Stimulated activated CD8-positive, alpha-beta memory T cell treated with anti-CD3 and anti-CD28 coated beads, Interleukin-12 subunit alpha, Interleukin-12 subunit beta, amount 100 ng/mL, for 1 hour (primary cell): ENCODE results near the gene DRC3.
"Not testable (repeated sequence)": the region's sequence is repeated elsewhere in the genome, so short reads cannot be mapped to it uniquely, and the experiment has no call there.

ENCODE experiments used
- DNase-seq: peaks from one replicate; pipeline ENCODE4 v3.0.0-alpha.2; 2020; ENCODE audit warnings: low read depth

The DRC3 gene

DNA sequence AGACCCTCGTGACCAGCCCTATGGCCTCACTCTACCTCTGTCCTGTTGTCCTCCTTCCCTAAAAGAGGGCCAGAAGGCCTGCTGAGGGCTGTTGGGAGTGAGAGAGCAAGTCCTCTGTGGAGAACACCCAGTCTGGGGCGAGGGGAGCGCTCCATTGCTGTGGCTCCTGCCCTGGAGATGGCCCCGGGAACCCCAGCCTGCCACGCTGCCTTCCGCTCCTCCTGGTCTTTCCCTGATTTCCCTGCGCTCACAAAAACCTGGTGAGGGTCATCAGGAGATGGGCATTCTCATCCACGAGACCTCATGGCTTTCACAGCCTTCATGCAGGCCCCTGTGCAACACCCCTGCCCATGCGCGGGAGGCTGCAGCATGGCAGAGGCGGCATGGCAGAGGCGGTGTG, 21.2 kb downstream of the DRC3 start:
- DNase-seq: no peak

DNA sequence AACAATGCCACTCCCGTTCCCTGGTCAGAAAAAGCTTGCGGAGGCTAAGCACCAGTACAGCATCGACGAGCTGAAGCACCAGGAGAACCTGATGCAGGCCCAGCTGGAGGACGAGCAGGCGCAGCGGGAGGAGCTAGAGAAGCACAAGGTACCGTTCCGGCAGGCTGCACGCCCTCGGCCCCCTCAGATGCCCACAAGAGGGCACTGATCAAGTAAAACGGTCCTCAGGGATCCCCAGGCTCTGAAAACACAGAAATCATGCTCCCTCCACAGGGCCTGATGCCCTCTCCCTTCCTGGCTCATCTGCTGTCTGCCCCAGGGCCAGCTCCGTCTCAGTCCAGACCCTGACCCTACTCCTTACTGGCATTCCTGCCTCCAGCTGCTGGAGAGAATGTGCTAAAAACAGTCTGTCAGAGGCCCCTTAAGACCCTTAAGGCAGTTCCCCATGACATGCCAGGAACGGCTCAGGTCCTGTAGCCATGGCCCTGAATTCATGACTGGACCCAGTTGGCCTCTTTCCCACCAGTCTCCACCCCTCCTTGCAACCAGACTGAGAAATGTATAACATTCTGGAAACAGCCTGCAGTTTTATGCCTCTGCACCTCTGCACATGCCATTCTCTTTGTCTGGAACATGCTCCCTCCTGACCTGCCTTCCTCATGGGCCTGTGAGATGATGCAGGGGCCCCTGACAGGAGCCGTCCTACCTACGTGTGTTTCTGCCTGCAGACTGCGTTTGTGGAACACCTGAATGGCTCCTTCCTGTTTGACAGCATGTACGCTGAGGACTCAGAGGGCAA, 21.8 kb downstream of the DRC3 start:
- no peak for DNase-seq

DNA sequence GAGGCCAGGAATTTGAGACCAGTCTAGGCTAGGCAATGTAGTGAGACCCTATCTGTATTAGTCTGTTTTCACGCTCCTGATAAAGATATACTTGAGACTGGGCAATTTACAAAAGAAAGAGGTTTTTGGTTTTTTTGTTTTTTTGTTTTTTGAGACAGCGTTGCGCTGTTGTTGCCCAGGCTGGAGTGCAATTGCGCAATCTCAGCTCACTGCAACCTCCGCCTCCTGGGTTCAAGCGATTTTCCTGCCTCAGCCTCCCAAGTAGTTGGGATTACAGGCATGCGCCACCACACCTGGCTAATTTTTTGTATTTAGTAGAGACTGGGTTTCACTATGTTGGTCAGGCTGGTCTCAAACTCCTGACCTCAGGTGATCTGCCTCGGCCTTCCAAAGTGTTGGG, 23.2 kb downstream of the DRC3 start:
- not testable (repeated sequence) for DNase-seq

DNA sequence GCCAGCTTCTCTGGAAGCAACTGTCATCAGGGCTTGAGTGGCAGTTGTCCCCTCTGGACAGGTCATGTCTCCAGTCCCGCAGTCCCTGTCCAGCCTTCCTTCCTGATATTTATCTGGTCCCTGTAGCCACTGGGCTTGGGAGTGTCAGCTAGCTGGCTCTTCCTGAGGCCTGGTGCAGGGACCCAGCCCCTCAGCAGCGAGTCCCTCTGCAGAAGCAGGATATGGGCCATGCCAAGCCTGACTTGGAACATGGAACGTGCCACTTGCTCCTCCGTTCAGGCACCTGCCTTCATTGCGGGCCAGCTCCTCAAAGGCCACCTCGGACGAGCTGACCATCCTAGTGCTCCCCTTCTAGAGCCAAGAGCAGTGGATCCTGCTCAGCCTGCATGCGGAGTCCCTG, 26.3 kb downstream of the DRC3 start:
- no peak for DNase-seq

DNA sequence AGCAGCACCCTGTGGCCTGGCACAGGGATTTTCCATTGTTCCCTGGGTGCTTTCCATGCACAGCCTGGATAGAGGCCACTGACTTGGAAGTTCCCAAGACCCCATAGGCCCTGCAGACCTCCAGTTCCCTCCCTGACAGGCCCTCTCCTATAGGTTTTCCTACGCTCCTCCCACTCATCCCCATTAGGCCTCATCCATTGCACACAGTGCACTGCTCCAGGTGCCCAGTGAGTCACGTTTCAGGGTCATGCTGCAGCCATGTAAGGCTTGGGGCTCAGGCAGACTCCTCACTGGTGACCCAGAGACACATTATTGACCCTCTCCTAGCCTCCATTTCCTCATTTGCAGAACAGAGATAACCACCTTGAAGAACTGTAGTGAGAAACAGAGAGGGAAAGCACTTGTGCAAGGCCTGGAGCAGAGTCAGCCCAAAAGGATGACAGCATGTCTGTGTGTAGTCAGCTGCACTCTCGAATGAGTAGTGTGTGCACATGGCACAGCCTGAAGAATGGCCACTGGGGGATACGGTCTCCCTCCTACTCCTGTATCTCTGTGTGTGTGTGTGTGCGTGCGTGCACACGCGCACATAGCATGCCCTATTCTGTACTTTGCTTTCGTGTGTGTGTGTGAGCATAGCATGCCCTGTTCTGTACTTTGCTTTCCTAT, 26.8 kb downstream of the DRC3 start:
- no peak for DNase-seq

DNA sequence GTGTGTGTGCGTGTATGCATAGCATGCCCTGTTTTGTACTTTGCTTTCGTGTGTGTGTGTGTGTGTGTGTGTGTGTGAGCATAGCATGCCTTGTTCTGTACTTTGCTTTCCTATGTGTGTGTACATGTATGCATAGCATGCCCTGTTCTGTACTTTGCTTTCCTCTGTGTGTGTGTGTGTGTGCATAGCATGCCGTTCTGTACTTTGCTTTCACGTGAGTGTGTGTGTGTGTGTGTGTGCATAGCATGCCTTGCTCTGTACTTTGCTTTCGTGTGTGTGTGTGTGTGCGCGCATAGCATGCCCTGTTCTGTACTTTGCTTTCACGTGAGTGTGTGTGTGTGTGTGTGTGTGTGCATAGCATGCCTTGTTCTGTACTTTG, 27.4 kb downstream of the DRC3 start:
- DNase-seq: no peak

DNA sequence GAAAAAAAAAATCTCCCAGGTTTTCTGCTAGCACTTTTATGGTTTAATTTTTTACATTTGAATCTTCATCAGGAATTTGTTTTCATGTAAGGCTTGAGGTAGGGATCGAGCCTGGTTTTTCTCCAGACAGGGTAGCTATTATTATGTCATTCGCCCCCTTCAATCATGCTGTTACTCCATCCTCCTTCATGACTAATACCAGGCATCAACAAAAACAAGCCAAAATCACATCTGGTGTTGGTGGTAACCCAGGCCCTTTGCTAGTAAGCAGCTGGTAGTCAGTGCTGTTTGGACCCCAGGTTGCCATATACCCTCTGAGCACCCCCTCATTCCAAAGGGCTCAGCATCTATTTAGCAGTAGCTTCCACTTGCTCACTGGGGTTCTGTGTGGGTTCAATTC, 29.5 kb downstream of the DRC3 start:
- no peak for DNase-seq

DNA sequence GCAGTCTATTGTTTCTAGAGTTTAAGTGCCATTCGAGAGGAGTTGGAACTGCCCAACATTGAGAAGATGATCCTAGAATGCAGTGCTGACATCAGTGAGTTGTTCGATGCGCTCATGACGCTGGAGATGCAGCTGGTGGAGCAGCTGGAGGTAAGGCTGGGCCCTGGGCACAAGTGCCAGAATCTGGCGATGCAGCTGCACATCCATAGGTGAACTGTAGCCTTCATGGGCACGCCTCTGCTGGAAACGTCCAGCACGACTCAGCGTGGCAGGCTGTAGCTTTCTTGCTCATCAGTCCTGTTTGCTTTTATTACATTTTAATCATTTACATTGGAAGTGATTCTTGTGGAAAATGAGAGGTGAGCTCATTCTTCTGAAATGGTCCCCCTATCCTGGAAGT, 31.7 kb downstream of the DRC3 start:
- DNase-seq: no peak

DNA sequence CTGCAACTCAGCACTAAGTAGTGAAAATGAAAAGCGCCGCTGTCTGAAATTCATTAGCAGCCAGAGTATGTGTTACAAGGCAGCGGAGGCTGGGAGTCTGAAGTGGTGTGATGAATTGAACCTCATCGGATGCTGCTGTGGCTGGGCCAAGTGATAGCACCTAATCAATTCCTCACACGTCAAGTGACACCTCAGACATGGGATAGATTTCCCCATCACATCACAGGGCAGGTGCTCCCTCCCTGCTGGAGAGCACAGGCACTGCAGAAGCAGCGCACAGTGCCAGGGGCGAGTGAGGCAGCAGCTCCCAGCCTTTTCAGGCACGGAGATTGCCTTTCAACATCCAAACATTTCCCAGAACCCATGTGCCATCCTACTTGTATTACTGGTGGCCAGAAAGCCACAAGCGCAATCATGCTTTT, 32.2 kb downstream of the DRC3 start:
- DNase-seq: no peak

DNA sequence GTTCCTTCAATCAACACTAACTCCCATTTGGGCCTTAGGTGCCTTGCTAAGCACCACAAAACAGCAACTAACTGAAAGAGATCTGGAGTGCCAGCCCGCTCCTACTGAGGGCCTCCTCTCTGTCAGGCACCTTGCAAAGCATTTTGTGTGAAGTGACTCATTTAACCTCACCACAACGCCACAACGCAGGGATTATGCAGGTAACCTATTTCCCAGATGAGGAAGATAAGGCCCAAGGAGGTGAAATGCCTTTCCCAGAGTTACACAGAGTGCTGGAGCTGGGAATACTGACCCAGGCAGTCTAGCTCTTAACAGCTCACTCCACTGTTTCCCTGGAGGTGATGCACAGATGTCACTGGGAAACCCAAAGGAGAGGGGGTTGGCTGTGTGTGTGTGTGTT, 32.8 kb downstream of the DRC3 start:
- no peak for DNase-seq

DNA sequence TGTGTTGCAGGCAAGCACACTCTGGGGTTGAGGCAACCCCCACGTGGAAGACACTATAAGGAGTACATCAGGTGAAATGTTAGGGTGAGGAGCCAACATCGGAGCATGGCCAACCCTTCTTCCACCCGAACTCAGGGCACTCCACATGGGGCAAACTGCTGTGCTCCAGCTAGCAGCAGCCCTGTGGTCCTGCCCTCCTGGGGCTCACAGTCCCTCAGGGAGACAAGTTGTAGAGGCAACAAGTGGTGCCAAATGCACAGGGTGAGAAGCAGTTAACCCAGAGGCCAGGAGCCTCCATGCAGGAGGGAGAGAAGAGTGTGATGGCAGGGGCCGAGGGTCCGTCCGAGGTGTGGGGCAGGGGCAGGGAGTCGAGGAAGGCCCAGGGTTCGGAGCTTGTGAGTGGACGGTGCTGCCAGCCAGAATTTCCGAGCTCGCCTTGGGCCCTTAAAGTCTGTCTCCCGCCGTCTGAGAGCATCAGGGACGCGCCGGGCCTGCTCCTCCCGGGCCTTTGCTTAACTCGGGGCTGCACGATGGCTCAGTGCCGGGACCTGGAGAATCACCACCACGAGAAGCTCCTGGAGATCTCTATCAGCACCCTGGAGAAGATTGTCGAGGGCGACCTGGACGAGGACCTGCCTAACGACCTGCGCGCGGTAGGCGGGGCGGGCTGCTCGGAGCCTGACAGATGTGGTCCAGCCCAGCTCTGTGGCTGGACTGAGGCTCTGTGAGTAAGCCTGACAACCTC, 34.0 kb downstream of the DRC3 start:
- DNase-seq: no peak

DNA sequence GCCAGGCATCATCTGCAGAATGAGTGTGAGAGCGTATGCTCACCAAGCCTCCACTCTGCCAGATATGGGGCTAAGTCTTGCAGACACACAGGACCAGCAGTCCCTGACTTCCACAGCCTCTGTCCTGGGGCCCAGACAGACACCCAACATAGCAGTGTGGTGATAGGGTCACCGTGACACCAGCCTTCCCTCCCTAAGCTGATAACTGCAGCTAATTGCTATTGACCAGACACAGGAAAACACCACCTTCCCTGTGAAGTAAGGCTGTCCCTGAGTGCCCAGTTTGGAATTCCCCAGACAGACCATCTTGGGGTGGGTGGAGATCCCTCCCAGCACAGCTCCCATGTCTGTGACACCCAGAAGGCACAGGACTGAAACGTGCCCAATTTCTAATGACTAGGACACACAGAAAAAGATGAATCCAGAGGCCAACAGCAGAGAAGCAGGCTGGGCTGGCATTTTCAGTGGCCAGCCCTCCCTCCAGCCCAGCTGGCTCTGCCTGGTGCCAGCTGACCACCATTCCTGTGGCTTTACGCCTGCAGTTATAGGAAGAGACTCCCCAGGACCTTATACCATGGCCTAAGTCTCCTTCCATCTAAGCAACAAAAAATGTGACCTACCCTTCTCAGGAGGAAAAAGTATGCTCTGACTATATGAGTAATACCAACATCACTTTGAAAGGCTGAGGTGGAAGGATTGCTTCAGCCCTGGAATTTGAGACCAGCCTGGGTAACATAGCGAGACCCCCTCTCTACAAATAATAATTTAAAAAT, 36.0 kb downstream of the DRC3 start:
- DNase-seq: no peak

DNA sequence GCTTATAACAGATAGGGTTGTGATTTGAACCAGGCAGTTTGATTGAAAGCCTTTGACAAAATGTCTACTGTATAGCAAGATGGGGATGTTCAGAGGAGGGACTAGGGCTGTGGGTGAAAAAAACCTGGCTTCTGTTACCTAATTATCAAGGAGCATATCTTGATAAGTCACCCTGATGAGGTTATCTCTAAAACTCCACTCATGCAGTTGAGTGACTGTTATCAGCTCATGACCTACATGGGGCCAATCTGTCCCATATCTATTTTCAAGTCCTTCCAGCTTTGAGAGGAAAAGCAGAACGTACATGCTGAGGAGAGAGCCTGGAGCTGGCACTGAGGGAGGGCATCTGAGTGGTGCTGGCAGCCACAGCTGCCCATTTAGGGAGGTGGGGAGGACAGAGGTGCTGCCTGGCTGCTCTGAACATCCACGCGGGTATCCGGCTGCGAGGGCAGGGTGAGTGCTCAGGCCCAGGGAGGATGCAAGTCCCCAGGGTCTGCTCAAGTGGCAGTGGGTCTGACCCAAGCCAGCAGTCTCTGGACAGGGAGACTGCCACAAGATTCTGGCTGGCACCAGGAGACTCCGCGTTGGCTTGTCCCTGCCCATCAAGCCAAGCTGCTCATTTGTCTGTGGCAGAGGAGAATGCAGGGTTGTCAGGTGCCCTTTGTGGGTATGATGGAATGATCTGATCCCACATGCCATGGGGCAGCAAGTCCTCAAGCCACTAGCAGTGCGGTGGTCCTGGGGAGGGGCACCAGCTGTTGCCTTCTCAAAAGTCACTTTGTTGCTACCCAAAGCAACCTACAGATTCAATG, 37.2 kb downstream of the DRC3 start:
- no peak for DNase-seq

DNA sequence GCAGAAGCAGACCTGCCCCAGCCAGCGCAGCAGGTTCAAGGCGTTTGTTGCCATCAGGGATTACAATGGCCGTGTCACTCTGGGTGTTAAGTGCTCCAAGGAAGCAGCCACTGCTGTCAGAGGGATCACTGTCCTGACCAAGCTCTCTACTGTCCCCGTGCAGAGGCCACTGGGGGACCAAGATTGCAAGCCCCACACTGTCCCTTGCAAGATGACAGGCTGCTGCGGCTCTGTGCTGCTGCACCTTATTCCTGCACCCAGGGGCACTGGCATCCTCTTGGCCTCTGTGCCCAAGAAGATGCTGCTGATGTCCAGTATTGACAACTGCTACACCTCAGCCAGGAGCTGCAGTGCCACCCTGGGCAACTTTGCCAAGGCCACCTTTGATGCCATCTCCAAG, 38.6 kb downstream of the DRC3 start:
- no peak for DNase-seq

DNA sequence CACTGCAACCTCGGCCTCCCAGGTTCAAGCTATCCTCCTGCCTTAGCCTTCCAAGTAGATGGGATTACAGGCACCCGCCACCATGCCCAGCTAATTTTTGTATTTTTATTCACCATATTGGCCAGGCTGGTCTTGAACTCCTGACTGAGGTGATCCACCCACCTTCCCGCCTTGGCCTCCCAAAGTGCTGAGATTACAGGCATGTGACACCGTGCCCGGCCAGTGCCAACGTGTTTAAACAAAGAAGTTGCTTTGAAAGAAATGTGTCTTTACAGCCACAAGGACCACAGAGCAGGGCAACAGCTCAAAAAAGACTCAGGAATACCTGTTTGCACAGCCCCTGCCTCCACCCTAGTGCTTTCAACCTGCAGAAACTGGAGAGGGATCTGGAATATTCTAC, 41.3 kb downstream of the DRC3 start:
- no peak for DNase-seq

DNA sequence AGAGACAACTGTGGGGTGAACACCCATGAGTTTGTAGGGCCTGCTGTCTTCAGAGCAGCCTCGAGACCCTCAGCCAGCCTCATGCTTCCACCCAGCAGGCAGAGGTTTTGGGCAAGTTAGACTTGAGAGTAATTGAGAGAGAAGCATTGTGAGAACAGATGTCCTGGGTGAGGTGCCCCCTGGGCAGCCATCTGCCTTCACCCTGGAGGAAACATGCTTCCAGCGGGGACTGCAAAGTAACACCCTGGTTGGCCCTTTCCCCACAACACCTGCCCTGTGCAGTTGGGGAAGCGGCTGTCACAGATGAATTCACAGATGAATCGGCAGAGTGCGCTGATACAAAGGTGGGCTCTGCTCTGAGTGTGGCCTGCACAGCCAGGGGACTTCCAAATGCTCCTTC, 42.9 kb downstream of the DRC3 start:
- DNase-seq: no peak

DNA sequence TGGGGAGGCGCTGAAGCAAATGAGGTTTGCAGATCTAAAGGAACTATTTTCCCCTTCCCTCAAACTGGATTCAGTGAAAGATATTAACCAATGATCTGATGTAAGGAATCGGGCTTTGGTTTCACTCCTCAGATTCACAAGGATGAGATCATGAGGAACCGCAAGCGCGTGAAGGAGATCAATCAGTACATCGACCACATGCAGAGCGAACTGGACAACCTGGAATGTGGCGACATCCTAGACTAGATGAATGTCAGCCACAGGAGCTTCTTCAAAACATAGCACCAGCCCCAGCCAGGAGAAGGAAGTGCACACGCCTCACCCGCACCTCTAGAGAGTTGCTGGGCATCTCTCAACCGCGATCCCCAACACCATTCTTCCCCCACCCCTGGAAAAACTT, 43.8 kb downstream of the DRC3 start:
- no peak for DNase-seq

DNA sequence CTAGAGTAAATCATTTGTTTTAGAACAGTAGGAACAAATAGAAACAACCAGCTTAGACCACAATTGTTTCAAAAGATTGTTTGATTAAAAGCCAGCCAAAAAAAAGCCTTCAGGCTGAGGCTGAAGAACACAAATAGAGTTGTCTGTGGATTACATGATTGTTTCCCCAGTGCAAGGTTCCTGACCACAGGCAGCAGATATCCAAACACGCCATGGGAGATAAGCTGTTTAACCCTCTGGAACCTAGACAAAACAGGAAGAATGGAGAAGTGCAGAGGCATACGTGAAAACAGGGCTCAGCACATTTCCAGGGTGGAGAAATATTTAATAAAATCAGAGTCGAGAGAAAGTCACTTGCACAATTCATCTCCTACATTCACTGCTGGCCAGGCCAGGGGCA, 45.3 kb downstream of the DRC3 start:
- no peak for DNase-seq

DNA sequence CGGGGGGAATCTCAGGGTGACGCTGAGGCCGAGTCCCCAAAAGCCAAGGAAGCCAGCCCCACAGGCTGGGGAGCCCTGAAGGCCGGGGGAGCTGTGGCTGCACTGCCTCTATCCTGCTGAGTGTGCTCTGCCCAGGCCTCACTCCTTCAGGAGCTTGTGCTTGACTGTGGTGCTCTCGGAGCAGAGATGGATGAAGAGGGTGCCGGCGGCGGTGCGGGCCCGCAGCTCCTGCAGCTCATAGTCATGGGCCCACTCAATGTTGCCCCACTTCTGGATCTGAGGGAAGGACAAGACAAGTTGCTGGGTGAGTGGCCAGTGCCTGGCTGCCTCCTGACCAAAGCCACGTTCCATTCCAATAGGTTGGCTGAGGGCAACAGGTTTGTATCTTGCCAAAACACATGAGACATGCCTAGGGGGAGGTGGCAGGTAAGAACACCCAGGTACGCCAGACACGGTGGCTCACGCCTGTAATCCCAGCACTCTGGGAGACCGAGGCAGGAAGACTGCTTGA, 45.8 kb downstream of the DRC3 start:
- DNase-seq: no peak

DNA sequence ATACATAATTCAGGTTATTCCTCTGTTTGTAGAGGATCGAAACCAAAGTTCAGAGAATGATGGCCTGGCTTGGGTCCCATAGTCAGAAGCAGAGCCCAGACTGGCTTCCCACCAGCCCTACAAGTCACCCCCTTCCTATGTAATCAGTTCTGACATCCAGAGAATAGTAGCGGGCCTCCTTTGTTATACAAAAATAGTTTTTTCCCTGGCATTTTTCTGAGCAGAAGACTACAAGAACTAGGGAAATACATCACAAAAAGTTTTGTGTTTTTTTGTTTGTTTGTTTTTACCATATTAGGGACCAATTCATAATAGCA, 47.1 kb downstream of the DRC3 start:
- DNase-seq: no peak

DNA sequence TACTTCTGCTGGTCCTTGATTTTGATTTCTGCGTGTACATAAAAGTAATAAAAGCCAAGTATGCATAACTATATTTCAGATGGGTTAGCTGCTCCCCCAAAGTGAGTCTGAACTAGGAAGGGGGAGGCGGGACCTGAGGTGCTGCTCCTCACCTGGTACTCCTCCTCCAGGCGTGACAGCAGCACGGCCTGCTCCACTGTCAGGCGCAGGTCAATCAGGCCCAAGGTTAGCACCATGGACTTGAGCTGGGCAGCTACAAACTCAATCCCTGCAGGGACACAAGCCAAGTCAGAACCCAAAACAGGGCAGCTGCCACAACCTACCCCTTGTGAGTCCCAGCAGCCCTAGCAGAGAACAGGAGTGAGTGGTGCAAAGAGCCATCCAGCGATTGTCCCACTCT, 48.3 kb downstream of the DRC3 start:
- no peak for DNase-seq

DNA sequence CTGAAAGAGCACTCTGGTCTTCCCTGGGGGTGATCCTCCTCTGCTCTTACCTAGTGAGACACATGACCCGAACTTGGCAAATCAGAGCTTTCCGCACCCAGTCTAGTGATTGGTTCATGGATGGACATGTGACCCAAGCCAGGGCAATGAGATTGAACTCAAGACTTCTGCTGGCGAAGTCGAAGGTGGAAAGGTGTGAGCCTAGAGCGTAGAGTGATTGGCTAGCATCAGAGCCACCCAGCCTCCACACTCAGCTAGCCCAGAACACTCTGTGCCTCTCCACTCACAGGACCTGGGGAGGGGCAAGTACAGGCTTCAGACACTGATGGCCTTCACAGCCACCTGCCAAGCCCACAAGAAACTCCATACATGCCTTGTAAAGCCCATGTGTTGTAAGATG, 48.7 kb downstream of the DRC3 start:
- no peak for DNase-seq
